ENCODE measurements around the gene TMC2.

TMC2 gene

GRCh38 chr20:2616634-2617033 lies 80.3 kb downstream of the TMC2 start:
- Histone ChIP-seq H4K20me1 (ENCODE audit: control insufficient read depth, insufficient read depth, low read depth, low read length) (no peaks in the 10 kb centered on the region), H3K27me3 (ENCODE audit: control insufficient read depth, low read length) (peaks cover 25% of the 10 kb centered on the region), H3K36me3 (ENCODE audit: control insufficient read depth, low read length) (no peaks in the 10 kb centered on the region), H3F3A (ENCODE audit: control insufficient read depth, insufficient read depth) (no peaks in the 10 kb centered on the region), H3K79me2 (ENCODE audit: control insufficient read depth, low read length) (no peaks in the 10 kb centered on the region), H3K27ac (ENCODE audit: low read depth, low read length) (no peak overlapping the region), H3K9me3 (ENCODE audit: control insufficient read depth, insufficient read depth, low read length) (no peaks in the 10 kb centered on the region), H3K9me2 (replicated peaks; ENCODE audit: control insufficient read depth, low read length) (no peaks in the 10 kb centered on the region), H3K4me3 (ENCODE audit: low read length) (no peak overlapping the region), H3K4me2 (ENCODE audit: low read length) (no peak overlapping the region), H3K4me1 (ENCODE audit: control insufficient read depth, low read length) (peaks cover 6% of the 10 kb centered on the region)
- no peak for TF ChIP-seq EZH2phosphoT487 (IDR thresholded peaks at IDR 0.05; ENCODE audit: borderline replicate concordance, low read length)
- TF ChIP-seq, protein P1, sequence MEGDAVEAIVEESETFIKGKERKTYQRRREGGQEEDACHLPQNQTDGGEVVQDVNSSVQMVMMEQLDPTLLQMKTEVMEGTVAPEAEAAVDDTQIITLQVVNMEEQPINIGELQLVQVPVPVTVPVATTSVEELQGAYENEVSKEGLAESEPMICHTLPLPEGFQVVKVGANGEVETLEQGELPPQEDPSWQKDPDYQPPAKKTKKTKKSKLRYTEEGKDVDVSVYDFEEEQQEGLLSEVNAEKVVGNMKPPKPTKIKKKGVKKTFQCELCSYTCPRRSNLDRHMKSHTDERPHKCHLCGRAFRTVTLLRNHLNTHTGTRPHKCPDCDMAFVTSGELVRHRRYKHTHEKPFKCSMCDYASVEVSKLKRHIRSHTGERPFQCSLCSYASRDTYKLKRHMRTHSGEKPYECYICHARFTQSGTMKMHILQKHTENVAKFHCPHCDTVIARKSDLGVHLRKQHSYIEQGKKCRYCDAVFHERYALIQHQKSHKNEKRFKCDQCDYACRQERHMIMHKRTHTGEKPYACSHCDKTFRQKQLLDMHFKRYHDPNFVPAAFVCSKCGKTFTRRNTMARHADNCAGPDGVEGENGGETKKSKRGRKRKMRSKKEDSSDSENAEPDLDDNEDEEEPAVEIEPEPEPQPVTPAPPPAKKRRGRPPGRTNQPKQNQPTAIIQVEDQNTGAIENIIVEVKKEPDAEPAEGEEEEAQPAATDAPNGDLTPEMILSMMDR (IDR thresholded peaks at IDR 0.05; ENCODE audit: low read depth, low read length, poor library complexity, severe bottlenecking) = no peak

DNA sequence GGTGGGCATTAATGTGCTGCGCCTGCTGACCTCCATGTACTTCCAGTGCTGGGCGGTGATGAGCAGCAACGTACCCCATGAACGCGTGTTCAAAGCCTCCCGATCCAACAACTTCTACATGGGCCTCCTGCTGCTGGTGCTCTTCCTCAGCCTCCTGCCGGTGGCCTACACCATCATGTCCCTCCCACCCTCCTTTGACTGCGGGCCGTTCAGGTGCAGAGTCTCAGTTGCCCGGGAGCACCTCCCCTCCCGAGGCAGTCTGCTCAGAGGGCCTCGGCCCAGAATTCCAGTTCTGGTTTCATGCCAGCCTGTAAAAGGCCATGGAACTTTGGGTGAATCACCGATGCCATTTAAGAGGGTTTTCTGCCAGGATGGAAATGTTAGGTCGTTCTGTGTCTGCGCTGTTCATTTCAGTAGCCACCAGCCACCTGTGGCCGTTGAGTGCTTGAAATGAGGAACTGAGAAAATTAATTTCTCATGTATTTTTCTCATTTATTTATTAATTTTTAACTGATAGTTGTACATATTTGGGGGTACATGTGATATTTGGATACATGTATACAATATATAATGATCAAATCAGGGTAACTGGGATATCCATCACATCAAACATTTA lies 80.8 kb downstream of the TMC2 start:
- peaks cover 25% of the 10 kb centered on the region for H3K27me3 ChIP-seq (ENCODE audit: control insufficient read depth, low read length)
- no peaks in the 10 kb centered on the region for H3F3A ChIP-seq (ENCODE audit: control insufficient read depth, insufficient read depth)
- H3K9me2 ChIP-seq (replicated peaks; ENCODE audit: control insufficient read depth, low read length) = no peaks in the 10 kb centered on the region
- no peaks in the 10 kb centered on the region for H3K36me3 ChIP-seq (ENCODE audit: control insufficient read depth, low read length)
- H3K4me1 ChIP-seq (ENCODE audit: control insufficient read depth, low read length) = peaks cover 6% of the 10 kb centered on the region
- no peaks in the 10 kb centered on the region for H3K79me2 ChIP-seq (ENCODE audit: control insufficient read depth, low read length)
- no peak overlapping the region for H3K27ac ChIP-seq (ENCODE audit: low read depth, low read length)
- no peaks in the 10 kb centered on the region for H3K9me3 ChIP-seq (ENCODE audit: control insufficient read depth, insufficient read depth, low read length)
- TF ChIP-seq EZH2phosphoT487 (IDR thresholded peaks at IDR 0.05; ENCODE audit: borderline replicate concordance, low read length) = no peak
- TF ChIP-seq, protein P1 (IDR thresholded peaks at IDR 0.05; ENCODE audit: low read depth, low read length, poor library complexity, severe bottlenecking) = no peak
- no peak overlapping the region for H3K4me3 ChIP-seq (ENCODE audit: low read length)
- H3K4me2 ChIP-seq (ENCODE audit: low read length) = no peak overlapping the region
- no peaks in the 10 kb centered on the region for H4K20me1 ChIP-seq (ENCODE audit: control insufficient read depth, insufficient read depth, low read depth, low read length)

DNA sequence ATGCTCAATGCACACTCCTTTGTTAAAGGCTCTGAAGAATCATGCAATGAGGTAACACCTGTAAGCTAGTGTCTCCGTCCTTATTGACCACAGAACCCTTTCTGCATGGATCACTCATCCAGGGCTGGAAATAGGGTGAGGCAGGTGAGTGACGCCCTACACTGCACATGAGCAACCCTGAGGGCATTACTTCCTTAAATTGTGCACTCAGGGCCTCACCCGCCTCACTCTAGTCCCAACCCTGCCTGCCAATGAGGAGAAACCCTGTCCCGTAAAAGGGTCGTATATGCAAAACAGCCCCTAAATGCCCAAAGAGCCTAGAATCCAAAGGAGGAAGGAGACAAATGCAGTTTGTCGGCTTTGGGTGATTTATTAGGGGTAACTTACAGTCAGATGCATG lies 82.4 kb downstream of the TMC2 start:
- peaks cover 22% of the 10 kb centered on the region for H3K27me3 ChIP-seq (ENCODE audit: control insufficient read depth, low read length)
- no peaks in the 10 kb centered on the region for H3K9me3 ChIP-seq (ENCODE audit: control insufficient read depth, insufficient read depth, low read length)
- H3K4me2 ChIP-seq (ENCODE audit: low read length) = no peak overlapping the region
- H3K4me3 ChIP-seq (ENCODE audit: low read length) = no peak overlapping the region
- TF ChIP-seq, protein P1 (IDR thresholded peaks at IDR 0.05; ENCODE audit: low read depth, low read length, poor library complexity, severe bottlenecking) = no peak
- no peak for TF ChIP-seq EZH2phosphoT487 (IDR thresholded peaks at IDR 0.05; ENCODE audit: borderline replicate concordance, low read length)
- H4K20me1 ChIP-seq (ENCODE audit: control insufficient read depth, insufficient read depth, low read depth, low read length) = no peaks in the 10 kb centered on the region
- no peaks in the 10 kb centered on the region for H3K79me2 ChIP-seq (ENCODE audit: control insufficient read depth, low read length)
- H3K9me2 ChIP-seq (replicated peaks; ENCODE audit: control insufficient read depth, low read length) = no peaks in the 10 kb centered on the region
- H3K27ac ChIP-seq (ENCODE audit: low read depth, low read length) = no peak overlapping the region
- no peaks in the 10 kb centered on the region for H3K36me3 ChIP-seq (ENCODE audit: control insufficient read depth, low read length)
- peaks cover 6% of the 10 kb centered on the region for H3K4me1 ChIP-seq (ENCODE audit: control insufficient read depth, low read length)
- no peaks in the 10 kb centered on the region for H3F3A ChIP-seq (ENCODE audit: control insufficient read depth, insufficient read depth)
